Keratinocyte (primary cell): ENCODE measurements around the gene ERC1.

Experiments
- CTCF ChIP-seq, 3 experiments: IDR thresholded peaks in 1 of 3; conservative IDR thresholded peaks in 1 of 3; optimal IDR thresholded peaks in 1 of 3; 2 replicates in 2 of 3; 3 replicates in 1 of 3; pipeline versions ENCODE3 to v1.5.1; 2011; ENCODE audit warnings: low read length in 3 of 3, mild to moderate bottlenecking in 3 of 3, moderate library complexity in 2 of 3, control low read depth in 1 of 3, inconsistent platforms in 1 of 3; ENCODE audit not compliant: insufficient read depth in 2 of 3; ENCODE audit errors: extremely low read depth in 1 of 3
- EZH2 ChIP-seq: IDR thresholded peaks from one replicate; pipeline ENCODE4 v1.6.1; 2012; ENCODE audit warnings: inconsistent platforms, mild to moderate bottlenecking, low read length, moderate library complexity

GRCh38 chr12:1428671-1429070 lies 437.6 kb downstream of the ERC1 start:
- TF ChIP-seq CTCF (optimal IDR thresholded peaks at IDR 0.05 in 1 of 3, IDR thresholded peaks at IDR 0.05 in 1 of 3, conservative IDR thresholded peaks at IDR 0.05 in 1 of 3; ENCODE audit: extremely low read depth in 1 of 3, insufficient read depth in 2 of 3, low read length in 3 of 3): no peak
- no peak for TF ChIP-seq EZH2
